CD8-positive, alpha-beta memory T cell (primary cell): ENCODE results near the gene OBSCN. TPM values are rescaled to one million over a fixed set of nuclear protein-coding genes. Genes with fewer than 3 reads are reported as not detected.

Experiments
- CTCF ChIA-PET: fragments of 350-600 bp; sonication (Branson Sonifier 250); formaldehyde crosslinking; loops from one replicate; lab custom pipeline; 2021; ENCODE audit warnings: antibody characterized with exemption; lab: Charles Lee
- POLR2A ChIA-PET: fragments of 350-600 bp; sonication (Branson Sonifier 250); formaldehyde crosslinking; loops from one replicate; lab custom pipeline; 2021; ENCODE audit warnings: antibody characterized with exemption; lab: Charles Lee
- DNase-seq, 5 donors: peaks; one replicate each; pipeline versions ENCODE4 v3.0.0 to v3.0.0-alpha.2; 2020 to 2022; ENCODE audit warnings: mixed read lengths in 1 of 5
- H3K27ac ChIP-seq: one replicate; pipeline ENCODE4 v1.7.0; 2013; ENCODE audit warnings: low read depth, mild to moderate bottlenecking, low read length, moderate library complexity
- H3K27me3 ChIP-seq: 2 replicates; pipeline ENCODE4 v1.7.0; 2013; ENCODE audit warnings: low read length, mild to moderate bottlenecking; ENCODE audit not compliant: insufficient read depth, poor library complexity, severe bottlenecking
- H3K36me3 ChIP-seq: 2 replicates; pipeline ENCODE4 v1.7.0; 2013; ENCODE audit warnings: mild to moderate bottlenecking, low read length, moderate library complexity; ENCODE audit not compliant: insufficient read depth
- H3K4me1 ChIP-seq: 2 replicates; pipeline ENCODE4 v1.7.0; 2013; ENCODE audit warnings: mild to moderate bottlenecking, low read length, moderate library complexity; ENCODE audit not compliant: insufficient read depth
- H3K4me3 ChIP-seq: 2 replicates; pipeline ENCODE4 v1.7.0; 2013; ENCODE audit warnings: mild to moderate bottlenecking, low read length
- H3K9me3 ChIP-seq: 2 replicates; pipeline ENCODE4 v1.7.0; 2013; ENCODE audit warnings: mild to moderate bottlenecking, low read length
- H3K27ac Mint-ChIP-seq, 8 donors: one replicate each; pipeline ENCODE4 v1.8.0; 2020 to 2021; ENCODE audit warnings: mixed read lengths in 8 of 8, mild to moderate bottlenecking in 6 of 8, inconsistent platforms in 3 of 8, moderate library complexity in 3 of 8
- H3K27me3 Mint-ChIP-seq, 2 donors: one replicate each; pipeline ENCODE4 v1.8.0; 2020 to 2021; ENCODE audit warnings: mixed read lengths in 2 of 2, mild to moderate bottlenecking in 1 of 2, moderate library complexity in 1 of 2
- H3K36me3 Mint-ChIP-seq, 3 donors: one replicate each; pipeline ENCODE4 v1.8.0; 2020 to 2021; ENCODE audit warnings: mixed read lengths in 3 of 3, inconsistent platforms in 1 of 3, mild to moderate bottlenecking in 1 of 3
- H3K4me1 Mint-ChIP-seq, 3 donors: one replicate each; pipeline ENCODE4 v1.8.0; 2020 to 2021; ENCODE audit warnings: mixed read lengths in 3 of 3, inconsistent platforms in 1 of 3, mild to moderate bottlenecking in 1 of 3
- H3K4me3 Mint-ChIP-seq, 7 donors: one replicate each; pipeline ENCODE4 v1.8.0; 2020 to 2021; ENCODE audit warnings: mixed read lengths in 7 of 7, mild to moderate bottlenecking in 6 of 7, moderate library complexity in 4 of 7, inconsistent platforms in 2 of 7
- H3K9me3 Mint-ChIP-seq, 5 donors: one replicate each; pipeline ENCODE4 v1.8.0; 2020 to 2022; ENCODE audit warnings: mixed read lengths in 5 of 5, mild to moderate bottlenecking in 3 of 5, moderate library complexity in 2 of 5, inconsistent platforms in 1 of 5
- polyA plus RNA-seq: library from polyadenylated mRNA; unstranded; fragments of 300-500 nt; fragmentation: Illumina TruSeq; gene quantifications from one replicate; pipeline ENCODE4 v1.2.3, GENCODE V29; 2021
- total RNA-seq, 2 experiments: library from RNA; stranded (reverse); gene quantifications; one replicate each; pipeline ENCODE4 v1.2.3, GENCODE V29; 2021

The OBSCN gene
- total and polyA plus RNA-seq, 3 experiments from 2014 or later: 3.0 to 13.6 (median 10.9) TPM

- Mint-ChIP-seq H3K4me1 (peaks cover 5 to 13% (median 8%) of the 10 kb centered on the region in 3 donors), H3K27me3 (no peaks in the 10 kb centered on the region), H3K4me3 (no peak overlapping the region), H3K9me3 (no peaks in the 10 kb centered on the region), H3K27ac (no peak overlapping the region), H3K36me3 (peaks cover 0 to 45% (median 2%) of the 10 kb centered on the region in 3 donors)
- Histone ChIP-seq H3K4me3 (no peak overlapping the region), H3K4me1 (peaks cover 12% of the 10 kb centered on the region), H3K27ac (no peak overlapping the region), H3K9me3 (no peaks in the 10 kb centered on the region), H3K36me3 (no peaks in the 10 kb centered on the region), H3K27me3 (no peaks in the 10 kb centered on the region)
- ChIA-PET CTCF (no interaction called here), POLR2A (no interaction called here)
- no peak for DNase-seq
Observed at GRCh38 chr1:228279011-228279721, 71.3 kb downstream of the OBSCN start.

- Histone ChIP-seq H3K9me3 (no peaks in the 10 kb centered on the region), H3K4me1 (peaks cover 11% of the 10 kb centered on the region), H3K4me3 (no peak overlapping the region), H3K27ac (no peak overlapping the region), H3K27me3 (no peaks in the 10 kb centered on the region), H3K36me3 (no peaks in the 10 kb centered on the region)
- Mint-ChIP-seq H3K27me3 (no peaks in the 10 kb centered on the region), H3K4me3 (no peak overlapping the region), H3K9me3 (no peaks in the 10 kb centered on the region), H3K4me1 (peaks cover 5 to 8% (median 5%) of the 10 kb centered on the region in 3 donors), H3K27ac (peak overlapping the region in 1 of 8 donors; percentile 17), H3K36me3 (peaks cover 0 to 50% (median 2%) of the 10 kb centered on the region in 3 donors)
- ChIA-PET CTCF (no interaction called here), POLR2A (no interaction called here)
- DNase-seq: no peak
Observed at GRCh38 chr1:228279722-228280105, 71.9 kb downstream of the OBSCN start.

- H3K9me3 Mint-ChIP-seq: no peaks in the 10 kb centered on the region
- peaks cover 0 to 53% (median 2%) of the 10 kb centered on the region in 3 donors for H3K36me3 Mint-ChIP-seq
- Histone ChIP-seq H3K27ac (no peak overlapping the region), H3K4me3 (no peak overlapping the region), H3K4me1 (peaks cover 5% of the 10 kb centered on the region), H3K36me3 (no peaks in the 10 kb centered on the region), H3K9me3 (no peaks in the 10 kb centered on the region), H3K27me3 (no peaks in the 10 kb centered on the region)
- peaks cover 0 to 2% (median 0%) of the 10 kb centered on the region in 3 donors for H3K4me1 Mint-ChIP-seq
- ChIA-PET POLR2A (no interaction called here), CTCF (no interaction called here)
- H3K27ac Mint-ChIP-seq: peak overlapping the region in 1 of 8 donors; percentile 17
- no peak overlapping the region for H3K4me3 Mint-ChIP-seq
- no peak for DNase-seq
- H3K27me3 Mint-ChIP-seq: no peaks in the 10 kb centered on the region
Observed at GRCh38 chr1:228280106-228280901, 72.5 kb downstream of the OBSCN start.

GRCh38 chr1:228280961-228281591, 73.2 kb downstream of the OBSCN start:
- Mint-ChIP-seq H3K27me3 (no peaks in the 10 kb centered on the region), H3K27ac (peak overlapping the region in 1 of 8 donors; percentile 66), H3K36me3 (peaks cover 0 to 58% (median 4%) of the 10 kb centered on the region in 3 donors), H3K4me3 (no peak overlapping the region), H3K4me1 (no peaks in the 10 kb centered on the region), H3K9me3 (no peaks in the 10 kb centered on the region)
- CTCF ChIA-PET: no interaction called here
- DNase-seq: no peak
- Histone ChIP-seq H3K9me3 (no peaks in the 10 kb centered on the region), H3K27me3 (no peaks in the 10 kb centered on the region), H3K36me3 (no peaks in the 10 kb centered on the region), H3K27ac (no peak overlapping the region), H3K4me3 (no peak overlapping the region), H3K4me1 (peaks cover 4% of the 10 kb centered on the region)
- POLR2A ChIA-PET: no interaction called here

- ChIA-PET POLR2A (no interaction called here), CTCF (no interaction called here)
- Histone ChIP-seq H3K36me3 (no peaks in the 10 kb centered on the region), H3K4me3 (no peak overlapping the region), H3K4me1 (no peaks in the 10 kb centered on the region), H3K27me3 (no peaks in the 10 kb centered on the region), H3K9me3 (no peaks in the 10 kb centered on the region), H3K27ac (no peak overlapping the region)
- no peaks in the 10 kb centered on the region for H3K9me3 Mint-ChIP-seq
- no peaks in the 10 kb centered on the region for H3K4me1 Mint-ChIP-seq
- H3K27ac Mint-ChIP-seq: no peak overlapping the region
- H3K27me3 Mint-ChIP-seq: no peaks in the 10 kb centered on the region
- H3K36me3 Mint-ChIP-seq: peaks cover 0 to 58% (median 4%) of the 10 kb centered on the region in 3 donors
- no peak for DNase-seq
- no peak overlapping the region for H3K4me3 Mint-ChIP-seq
Observed at GRCh38 chr1:228281631-228282328, 73.9 kb downstream of the OBSCN start.

GRCh38 chr1:228282329-228283042, 74.6 kb downstream of the OBSCN start:
- Histone ChIP-seq H3K27ac (no peak overlapping the region), H3K27me3 (no peaks in the 10 kb centered on the region), H3K4me3 (no peak overlapping the region), H3K36me3 (no peaks in the 10 kb centered on the region), H3K9me3 (no peaks in the 10 kb centered on the region), H3K4me1 (no peaks in the 10 kb centered on the region)
- ChIA-PET POLR2A (no interaction called here), CTCF (no interaction called here)
- Mint-ChIP-seq H3K36me3 (peaks cover 0 to 61% (median 4%) of the 10 kb centered on the region in 3 donors), H3K27me3 (no peaks in the 10 kb centered on the region), H3K27ac (no peak overlapping the region), H3K4me3 (no peak overlapping the region), H3K4me1 (no peaks in the 10 kb centered on the region), H3K9me3 (no peaks in the 10 kb centered on the region)
- DNase-seq: no peak

GRCh38 chr1:228283043-228283371, 75.2 kb downstream of the OBSCN start:
- ChIA-PET CTCF (no interaction called here), POLR2A (no interaction called here)
- Mint-ChIP-seq H3K9me3 (no peaks in the 10 kb centered on the region), H3K27ac (no peak overlapping the region), H3K4me1 (no peaks in the 10 kb centered on the region), H3K36me3 (peaks cover 0 to 63% (median 4%) of the 10 kb centered on the region in 3 donors), H3K4me3 (no peak overlapping the region), H3K27me3 (no peaks in the 10 kb centered on the region)
- H3K9me3 ChIP-seq: no peaks in the 10 kb centered on the region
- H3K4me3 ChIP-seq: no peak overlapping the region
- H3K27me3 ChIP-seq: no peaks in the 10 kb centered on the region
- no peak overlapping the region for H3K27ac ChIP-seq
- H3K36me3 ChIP-seq: no peaks in the 10 kb centered on the region
- H3K4me1 ChIP-seq: no peaks in the 10 kb centered on the region
- peak in 1 of 5 donors; percentile 43 for DNase-seq
